ENCODE measurements around the gene RPF1.
"Not testable (repeated sequence)": the region's sequence is repeated elsewhere in the genome, so short reads cannot be mapped to it uniquely, and the experiment has no call there.

Gene RPF1

GRCh38 chr1:84505493-84506001, 26.5 kb downstream of the RPF1 start:
- H3K79me2 ChIP-seq (ENCODE audit: insufficient read depth, low read length) = peaks cover 51% of the 10 kb centered on the region
- H2AFZ ChIP-seq (ENCODE audit: low read depth, low read length, severe bottlenecking) = peak overlapping the region; percentile 50
- peak overlapping the region; percentile 79 for H3K27ac ChIP-seq (ENCODE audit: low read depth, low read length)

GRCh38 chr1:84506002-84506728, 27.1 kb downstream of the RPF1 start, which contains the start of the genes GNG5 and SPATA1:
Gene GNG5 (minus strand): TSS chr1:84506581. CDS start chr1:84506091, 490 bp downstream.
Gene SPATA1 (plus strand): TSS chr1:84506386. CDS start chr1:84516360, 9,974 bp downstream.
- Histone ChIP-seq H3K9me2 (replicated peaks; ENCODE audit: insufficient read depth, low read length) (no peaks in the 10 kb centered on the region), H3K4me3 (ENCODE audit: insufficient read depth, low read length, poor library complexity, severe bottlenecking) (peak within 1 kb of the TSS; percentile 85), H3K36me3 (ENCODE audit: low read length) (peaks cover 5% of the 10 kb centered on the region; the same call in 1 of the 2 replicates), H3K27me3 (ENCODE audit: low read length) (no peaks in the 10 kb centered on the region), H3K9me3 (ENCODE audit: insufficient read depth, low read length) (no peaks in the 10 kb centered on the region), H3K4me2 (ENCODE audit: low read depth, low read length, poor library complexity, severe bottlenecking) (peak within 1 kb of the TSS; percentile 82), H2AFZ (ENCODE audit: low read depth, low read length, severe bottlenecking) (peak within 1 kb of the TSS; percentile 88), H3K79me2 (ENCODE audit: insufficient read depth, low read length) (peaks cover 45% of the 10 kb centered on the region), H3K27ac (ENCODE audit: low read depth, low read length) (peak within 1 kb of the TSS; percentile 79), H3K9ac (ENCODE audit: low read length) (peak within 1 kb of the TSS; percentile 69), H4K20me1 (ENCODE audit: low read depth, low read length) (peaks cover 12% of the 10 kb centered on the region; the same call in 1 of the 2 replicates), H3F3A (ENCODE audit: insufficient read depth) (peaks cover 12% of the 10 kb centered on the region; the same call in 1 of the 2 replicates)
- no peak for TF ChIP-seq EZH2phosphoT487 (conservative IDR thresholded peaks at IDR 0.05; ENCODE audit: low read length)
- TF ChIP-seq CTCF (IDR thresholded peaks at IDR 0.05; ENCODE audit: insufficient read depth, low read length, poor library complexity, severe bottlenecking) = no peak

More at GRCh38 chr1:84505493-84506001, 26.5 kb downstream of the RPF1 start:
- peak overlapping the region; percentile 75 for H3K4me2 ChIP-seq (ENCODE audit: low read depth, low read length, poor library complexity, severe bottlenecking)
- H3K36me3 ChIP-seq (ENCODE audit: low read length) = peaks cover 11% of the 10 kb centered on the region; the same call in 1 of the 2 replicates
- no peaks in the 10 kb centered on the region for H3K27me3 ChIP-seq (ENCODE audit: low read length)
- H3K9me3 ChIP-seq (ENCODE audit: insufficient read depth, low read length) = no peaks in the 10 kb centered on the region
- peaks cover 16% of the 10 kb centered on the region; the same call in 1 of the 2 replicates for H4K20me1 ChIP-seq (ENCODE audit: low read depth, low read length)
- peak overlapping the region; percentile 85 for H3K4me3 ChIP-seq (ENCODE audit: insufficient read depth, low read length, poor library complexity, severe bottlenecking)
- H3K9ac ChIP-seq (ENCODE audit: low read length) = peak overlapping the region; percentile 69
- peaks cover 18% of the 10 kb centered on the region for H3F3A ChIP-seq (ENCODE audit: insufficient read depth)
- TF ChIP-seq CTCF (IDR thresholded peaks at IDR 0.05; ENCODE audit: insufficient read depth, low read length, poor library complexity, severe bottlenecking) (no peak), EZH2phosphoT487 (conservative IDR thresholded peaks at IDR 0.05; ENCODE audit: low read length) (no peak)
- no peaks in the 10 kb centered on the region for H3K9me2 ChIP-seq (replicated peaks; ENCODE audit: insufficient read depth, low read length)

- H3K27me3 ChIP-seq (ENCODE audit: low read length) = no peaks in the 10 kb centered on the region
- H3K9me3 ChIP-seq (ENCODE audit: insufficient read depth, low read length) = no peaks in the 10 kb centered on the region
- TF ChIP-seq CTCF (IDR thresholded peaks at IDR 0.05; ENCODE audit: insufficient read depth, low read length, poor library complexity, severe bottlenecking) = no peak
- TF ChIP-seq EZH2phosphoT487 (conservative IDR thresholded peaks at IDR 0.05; ENCODE audit: low read length) = no peak
- H2AFZ ChIP-seq (ENCODE audit: low read depth, low read length, severe bottlenecking) = peak overlapping the region; percentile 88
- peak overlapping the region; percentile 69 for H3K9ac ChIP-seq (ENCODE audit: low read length)
- peaks cover 38% of the 10 kb centered on the region for H3K79me2 ChIP-seq (ENCODE audit: insufficient read depth, low read length)
- H3K9me2 ChIP-seq (replicated peaks; ENCODE audit: insufficient read depth, low read length) = no peaks in the 10 kb centered on the region
- H3F3A ChIP-seq (ENCODE audit: insufficient read depth) = peaks cover 5% of the 10 kb centered on the region; the same call in 1 of the 2 replicates
- peak overlapping the region; percentile 85 for H3K4me3 ChIP-seq (ENCODE audit: insufficient read depth, low read length, poor library complexity, severe bottlenecking)
- 0 out of 2 replicates have a peak, but pooled peaks cover 3% of the 10 kb centered on the region for H3K36me3 ChIP-seq (ENCODE audit: low read length)
- peak overlapping the region; percentile 79 for H3K27ac ChIP-seq (ENCODE audit: low read depth, low read length)
- peak overlapping the region; percentile 82 for H3K4me2 ChIP-seq (ENCODE audit: low read depth, low read length, poor library complexity, severe bottlenecking)
- H4K20me1 ChIP-seq (ENCODE audit: low read depth, low read length) = peaks cover 8% of the 10 kb centered on the region; the same call in 1 of the 2 replicates
Observed at GRCh38 chr1:84506729-84507453, 27.8 kb downstream of the RPF1 start.

- not testable (repeated sequence) for H3K36me3 ChIP-seq (ENCODE audit: low read length)
Observed at GRCh38 chr1:84507887-84508286, 28.8 kb downstream of the RPF1 start.

More at GRCh38 chr1:84507887-84508286, 28.8 kb downstream of the RPF1 start:
- not testable (repeated sequence) for H3F3A ChIP-seq (ENCODE audit: insufficient read depth); H3K9me3 ChIP-seq (ENCODE audit: insufficient read depth, low read length); H4K20me1 ChIP-seq (ENCODE audit: low read depth, low read length); H3K9me2 ChIP-seq (replicated peaks; ENCODE audit: insufficient read depth, low read length); H3K9ac ChIP-seq (ENCODE audit: low read length); H3K27me3 ChIP-seq (ENCODE audit: low read length); H2AFZ ChIP-seq (ENCODE audit: low read depth, low read length, severe bottlenecking); H3K4me3 ChIP-seq (ENCODE audit: insufficient read depth, low read length, poor library complexity, severe bottlenecking); H3K27ac ChIP-seq (ENCODE audit: low read depth, low read length)
- peak overlapping the region; percentile 82 for H3K4me2 ChIP-seq (ENCODE audit: low read depth, low read length, poor library complexity, severe bottlenecking)
- H3K79me2 ChIP-seq (ENCODE audit: insufficient read depth, low read length) = peaks cover 28% of the 10 kb centered on the region

Measured in SU-DHL-6 (cell line).